SU-DHL-6 (cell line): ENCODE results near the gene B4GAT1.

Experiments used
- H2AFZ ChIP-seq: fragments of 200-600 bp; sonication (generic); 2 replicates; pipeline ENCODE4 v1.6.1; 2014; ENCODE audit warnings: low read depth, mild to moderate bottlenecking, moderate library complexity, mixed read lengths, antibody characterized with exemption, low read length; ENCODE audit not compliant: severe bottlenecking
- H3F3A ChIP-seq: fragments of 200-600 bp; shearing (Covaris generic); 2 replicates; pipeline ENCODE4 v1.6.0; 2016; ENCODE audit warnings: antibody characterized with exemption, mild to moderate bottlenecking; ENCODE audit not compliant: insufficient read depth
- H3K27ac ChIP-seq: fragments of 200-600 bp; sonication (generic); 2 replicates; pipeline ENCODE4 v1.5.1; 2016; ENCODE audit warnings: low read depth, mild to moderate bottlenecking, low read length, moderate library complexity, mixed read lengths
- H3K27me3 ChIP-seq: fragments of 200-600 bp; sonication (generic), shearing (Covaris generic); 2 replicates; pipeline ENCODE4 v1.6.0; 2014; ENCODE audit warnings: mild to moderate bottlenecking, low read length
- H3K36me3 ChIP-seq: fragments of 200-600 bp; sonication (generic); 2 replicates; pipeline ENCODE4 v1.6.1; 2014; ENCODE audit warnings: mild to moderate bottlenecking, low read length, mixed read lengths
- H3K4me2 ChIP-seq: fragments of 300-600, 200-600 bp; shearing (Covaris generic), sonication (generic); 2 replicates; pipeline ENCODE4 v1.6.0; 2014; ENCODE audit warnings: low read length, low read depth, mild to moderate bottlenecking; ENCODE audit not compliant: poor library complexity, severe bottlenecking
- H3K4me3 ChIP-seq: fragments of 200-600 bp; sonication (generic); 2 replicates; pipeline ENCODE4 v1.5.1; 2014; ENCODE audit warnings: antibody characterized with exemption, low read length, mild to moderate bottlenecking, mixed read lengths; ENCODE audit not compliant: insufficient read depth, poor library complexity, severe bottlenecking
- H3K79me2 ChIP-seq: fragments of 200-600 bp; sonication (generic); 2 replicates; pipeline ENCODE4 v1.6.1; 2014; ENCODE audit warnings: mild to moderate bottlenecking, low read length, moderate library complexity; ENCODE audit not compliant: insufficient read depth
- H3K9ac ChIP-seq: fragments of 200-600 bp; sonication (generic); 2 replicates; pipeline ENCODE4 v1.7.0; 2014; ENCODE audit warnings: mild to moderate bottlenecking, low read length
- H3K9me2 ChIP-seq: fragments of 200-600 bp; sonication (generic); replicated peaks from 2 replicates; pipeline ENCODE4 v1.6.1; 2014; ENCODE audit warnings: low read length; ENCODE audit not compliant: insufficient read depth
- H3K9me3 ChIP-seq: fragments of 200-600 bp; sonication (generic); 2 replicates; pipeline ENCODE4 v1.6.1; 2014; ENCODE audit warnings: low read length, mixed read lengths; ENCODE audit not compliant: insufficient read depth
- H4K20me1 ChIP-seq: fragments of 200-600 bp; sonication (generic); 2 replicates; pipeline ENCODE4 v1.6.1; 2014; ENCODE audit warnings: low read depth, mild to moderate bottlenecking, antibody characterized with exemption, low read length, moderate library complexity, mixed read lengths
- CTCF ChIP-seq: fragments of 200-600 bp; sonication (generic); IDR thresholded peaks from one replicate; pipeline ENCODE4 v1.5.1; 2017; ENCODE audit warnings: antibody characterized with exemption, mild to moderate bottlenecking, low read length, moderate library complexity; ENCODE audit not compliant: insufficient read depth, poor library complexity, severe bottlenecking
- EZH2phosphoT487 ChIP-seq: fragments of 200-600 bp; sonication (generic), shearing (Covaris generic); conservative IDR thresholded peaks from 2 replicates; pipeline ENCODE4 v1.6.1; 2018; ENCODE audit warnings: mild to moderate bottlenecking, antibody characterized with exemption, low read length, moderate library complexity, mixed read lengths

The B4GAT1 gene

GRCh38 chr11:66328302-66329144 lies 18.9 kb downstream of the B4GAT1 start:
- Histone ChIP-seq H2AFZ (peak overlapping the region; percentile 31), H3K4me3 (no peak overlapping the region), H3K9me3 (no peaks in the 10 kb centered on the region), H3K9ac (no peak overlapping the region), H3K27ac (no peak overlapping the region), H3K36me3 (no peaks in the 10 kb centered on the region), H3K79me2 (no peaks in the 10 kb centered on the region), H3K4me2 (peak overlapping the region; percentile 24), H3K27me3 (no peaks in the 10 kb centered on the region), H4K20me1 (no peaks in the 10 kb centered on the region), H3F3A (no peaks in the 10 kb centered on the region), H3K9me2 (no peaks in the 10 kb centered on the region)
- TF ChIP-seq CTCF (peak; percentile 75), EZH2phosphoT487 (no peak)

- no peak overlapping the region for H3K27ac ChIP-seq
- H3K9me3 ChIP-seq = no peaks in the 10 kb centered on the region
- H2AFZ ChIP-seq = no peak overlapping the region
- no peak overlapping the region for H3K9ac ChIP-seq
- no peak overlapping the region for H3K4me3 ChIP-seq
- no peak overlapping the region for H3K4me2 ChIP-seq
- TF ChIP-seq CTCF (no peak), EZH2phosphoT487 (no peak)
- no peaks in the 10 kb centered on the region for H3K79me2 ChIP-seq
- H4K20me1 ChIP-seq = no peaks in the 10 kb centered on the region
- H3F3A ChIP-seq = no peaks in the 10 kb centered on the region
- H3K36me3 ChIP-seq = no peaks in the 10 kb centered on the region
- H3K27me3 ChIP-seq = no peaks in the 10 kb centered on the region
- H3K9me2 ChIP-seq = no peaks in the 10 kb centered on the region
Measured at GRCh38 chr11:66328031-66328301, 19.5 kb downstream of the B4GAT1 start.

- Histone ChIP-seq H3K27me3 (no peaks in the 10 kb centered on the region), H3K9me2 (no peaks in the 10 kb centered on the region), H3K79me2 (no peaks in the 10 kb centered on the region), H4K20me1 (no peaks in the 10 kb centered on the region), H2AFZ (no peak overlapping the region), H3K27ac (no peak overlapping the region), H3K9me3 (no peaks in the 10 kb centered on the region), H3K4me2 (no peak overlapping the region), H3K4me3 (no peak overlapping the region), H3F3A (no peaks in the 10 kb centered on the region), H3K9ac (no peak overlapping the region), H3K36me3 (no peaks in the 10 kb centered on the region)
- TF ChIP-seq CTCF = no peak
- TF ChIP-seq EZH2phosphoT487 = no peak
Measured at GRCh38 chr11:66327171-66328030, 20.0 kb downstream of the B4GAT1 start.
